NK-92 (cell line): ENCODE measurements around the gene TLCD3A.
"Not testable (repeated sequence)": the region's sequence is repeated elsewhere in the genome, so short reads cannot be mapped to it uniquely, and the experiment has no call there.

Experiments
- DNase-seq: peaks from one replicate; lab custom pipeline; 2025; ENCODE audit not compliant: unreplicated experiment; lab: John Stamatoyannopoulos, UW

The TLCD3A gene

GRCh38 chr17:784143-784542 lies 51.7 kb downstream of the TLCD3A start:
- no peak for DNase-seq

DNA sequence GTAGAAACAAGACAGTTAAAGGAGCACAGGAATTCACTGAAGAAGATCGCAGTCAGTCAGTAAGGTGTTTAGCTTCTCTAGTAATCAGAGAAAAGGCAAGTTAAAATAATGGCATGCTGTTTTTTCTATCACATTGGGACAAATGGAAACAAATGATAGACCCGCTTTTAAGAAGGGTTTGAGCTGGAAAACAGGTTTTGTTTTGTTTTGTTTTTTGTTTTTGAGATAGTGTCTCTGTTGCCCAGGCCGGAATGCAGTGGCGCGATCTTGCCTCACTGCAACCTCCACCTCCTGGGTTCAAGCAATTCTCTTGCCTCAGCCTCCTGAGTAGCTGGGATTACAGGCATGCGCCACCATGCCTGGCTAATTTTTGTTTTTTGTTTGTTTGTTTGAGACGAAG lies 53.5 kb downstream of the TLCD3A start:
- not testable (repeated sequence) for DNase-seq

GRCh38 chr17:787641-788221 lies 55.3 kb downstream of the TLCD3A start:
- no peak for DNase-seq

GRCh38 chr17:788551-788950 lies 56.2 kb downstream of the TLCD3A start:
- no peak for DNase-seq

DNA sequence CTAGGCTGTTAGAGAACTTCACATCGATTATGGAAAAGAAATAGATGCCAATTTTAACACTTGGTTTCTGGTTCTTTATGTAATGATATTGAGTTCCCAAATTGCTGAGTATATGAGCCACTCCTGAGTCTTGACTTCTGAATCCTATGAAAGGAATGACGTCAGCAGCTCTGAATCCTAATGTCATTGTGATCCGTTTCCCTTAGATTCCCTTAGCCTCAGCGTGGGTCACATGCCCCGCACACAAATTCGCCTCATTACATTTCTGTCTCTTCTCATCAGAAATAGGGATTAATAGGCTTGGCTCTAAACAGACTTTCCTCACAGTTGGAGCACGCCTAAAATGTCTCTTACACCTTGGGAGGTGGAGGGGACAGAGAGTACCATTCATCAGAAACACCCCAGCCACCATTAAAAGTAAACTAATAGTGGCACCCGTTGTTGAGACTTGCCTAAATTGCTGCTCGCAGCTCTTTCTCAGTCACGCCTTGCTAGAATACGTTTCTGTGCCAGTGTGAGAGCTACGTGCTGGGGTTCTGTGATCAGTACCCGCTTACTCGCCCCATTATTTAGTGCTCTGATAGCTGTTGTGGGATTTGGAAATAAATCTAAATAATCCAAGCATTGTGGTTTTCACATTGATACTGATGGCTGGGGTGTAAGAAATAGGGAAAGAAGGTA lies 56.9 kb downstream of the TLCD3A start:
- DNase-seq: no peak

- DNase-seq: not testable (repeated sequence)
These were observed 57.8 kb downstream of the TLCD3A start for GRCh38 chr17:789931-790873.

- not testable (repeated sequence) for DNase-seq
These were observed 58.5 kb downstream of the TLCD3A start for GRCh38 chr17:790874-791247.

DNA sequence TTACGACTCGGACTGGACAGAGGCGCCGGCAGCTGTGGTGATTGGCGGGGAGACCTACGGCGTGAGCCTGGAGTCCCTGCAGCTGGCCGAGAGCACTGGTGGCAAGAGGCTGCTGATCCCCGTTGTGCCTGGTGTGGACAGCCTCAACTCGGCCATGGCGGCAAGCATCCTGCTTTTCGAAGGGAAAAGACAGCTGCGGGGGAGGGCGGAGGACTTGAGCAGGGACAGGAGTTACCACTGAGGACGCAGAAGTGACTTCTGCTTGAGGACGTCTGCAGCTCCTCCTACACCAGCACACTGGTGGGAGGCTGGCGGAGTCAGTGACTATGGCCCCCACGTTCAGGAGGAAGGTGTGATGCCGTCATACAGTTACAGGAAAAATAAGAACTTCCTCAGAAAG lies 59.4 kb downstream of the TLCD3A start:
- DNase-seq: no peak

DNA sequence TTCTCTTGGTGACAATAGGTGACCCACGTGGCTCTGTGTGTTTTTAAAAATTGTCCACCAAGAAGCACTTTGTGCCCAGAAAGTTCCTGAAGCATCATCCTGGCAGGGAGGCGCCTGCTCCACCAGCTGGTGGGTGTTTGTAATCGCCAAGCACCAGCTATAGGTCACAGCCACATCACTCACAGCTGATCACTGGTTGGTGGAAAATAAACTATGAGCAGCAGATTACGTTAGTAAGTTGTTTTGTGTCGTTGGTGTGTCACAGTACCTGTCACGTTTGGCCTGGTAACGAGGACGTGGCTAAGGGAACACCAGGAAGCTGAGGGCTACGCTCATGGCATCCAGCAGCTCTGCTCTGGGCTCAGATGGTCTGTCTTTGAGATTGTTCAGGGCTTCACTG lies 59.9 kb downstream of the TLCD3A start:
- no peak for DNase-seq
